Jurkat, Clone E6-1 (cell line): ENCODE results near the gene PPEF1. TPM values are rescaled to one million over a fixed set of nuclear protein-coding genes. Genes with fewer than 3 reads are reported as not detected.
A peak's percentile ranks its signal among the peaks of the same experiment; 100 is the strongest.

Source experiments
- DNase-seq: peaks from one replicate; pipeline ENCODE4 v3.0.0-alpha.2; 2011; ENCODE audit warnings: low read depth, low spot score
- H3K4me3 ChIP-seq: 2 replicates; pipeline ENCODE4 v1.5.1; 2011; ENCODE audit warnings: mild to moderate bottlenecking, low read length, control low read depth, moderate library complexity
- polyA plus RNA-seq: library from polyadenylated mRNA; unstranded; fragments of >200 nt; gene quantifications from one replicate; pipeline ENCODE4 v1.2.1, GENCODE V29; 2012; ENCODE audit warnings: missing spikeins; ENCODE audit not compliant: insufficient read length, insufficient read depth

Gene PPEF1
- polyA plus RNA-seq: not detected

GRCh38 chrX:18707426-18708049 lies at the start of gene PPEF1:
Gene PPEF1, plus strand, starts transcription at chrX:18707645. Its CDS starts 136 bp downstream, at chrX:18707781.
- no peak for DNase-seq
- no peak within 1 kb of the TSS for H3K4me3 ChIP-seq

GRCh38 chrX:18661273-18661672 lies 46.2 kb upstream of the PPEF1 start:
- DNase-seq: no peak
- no peak overlapping the region for H3K4me3 ChIP-seq

GRCh38 chrX:18664947-18665346 lies 42.5 kb upstream of the PPEF1 start:
- no peak for DNase-seq
- no peak overlapping the region for H3K4me3 ChIP-seq

- no peak for DNase-seq
- H3K4me3 ChIP-seq: no peak overlapping the region
These were observed 40.8 kb upstream of the PPEF1 start for GRCh38 chrX:18666614-18667013.

GRCh38 chrX:18668071-18668835 lies 39.2 kb upstream of the PPEF1 start:
- no peak for DNase-seq
- no peak overlapping the region for H3K4me3 ChIP-seq

GRCh38 chrX:18672008-18672407 lies 35.4 kb upstream of the PPEF1 start, which contains the start of gene RS1:
Gene RS1, minus strand, starts transcription at chrX:18672108. Its CDS starts 40 bp downstream, at chrX:18672068.
- DNase-seq: no peak
- H3K4me3 ChIP-seq: no peak within 1 kb of the TSS

- DNase-seq: no peak
- peak overlapping the region; percentile 42 for H3K4me3 ChIP-seq
These were observed 33.0 kb upstream of the PPEF1 start for GRCh38 chrX:18674417-18674787.

- H3K4me3 ChIP-seq: peak overlapping the region; percentile 56
- DNase-seq: peak; percentile 58
These were observed 32.4 kb upstream of the PPEF1 start for GRCh38 chrX:18674788-18675735.

GRCh38 chrX:18676050-18676449 lies 31.4 kb upstream of the PPEF1 start:
- H3K4me3 ChIP-seq: no peak overlapping the region

GRCh38 chrX:18676470-18676869 lies 31.0 kb upstream of the PPEF1 start:
- DNase-seq: no peak
- H3K4me3 ChIP-seq: no peak overlapping the region

More at GRCh38 chrX:18676050-18676449, 31.4 kb upstream of the PPEF1 start:
- DNase-seq: no peak

- no peak for DNase-seq
- no peak overlapping the region for H3K4me3 ChIP-seq
These were observed 30.1 kb upstream of the PPEF1 start for GRCh38 chrX:18677161-18677869.

- no peak for DNase-seq
- H3K4me3 ChIP-seq: no peak overlapping the region
These were observed 25.4 kb upstream of the PPEF1 start for GRCh38 chrX:18681996-18682395.

- no peak overlapping the region for H3K4me3 ChIP-seq
These were observed 24.5 kb upstream of the PPEF1 start for GRCh38 chrX:18682979-18683387.

GRCh38 chrX:18687856-18688495 lies 19.5 kb upstream of the PPEF1 start:
- no peak for DNase-seq
- H3K4me3 ChIP-seq: no peak overlapping the region

More at GRCh38 chrX:18682979-18683387, 24.5 kb upstream of the PPEF1 start:
- no peak for DNase-seq

GRCh38 chrX:18691431-18691830 lies 16.0 kb upstream of the PPEF1 start:
- no peak overlapping the region for H3K4me3 ChIP-seq
- DNase-seq: no peak

- no peak overlapping the region for H3K4me3 ChIP-seq
- no peak for DNase-seq
These were observed 14.9 kb upstream of the PPEF1 start for GRCh38 chrX:18692541-18692940.

GRCh38 chrX:18696653-18697052 lies 10.8 kb upstream of the PPEF1 start:
- H3K4me3 ChIP-seq: no peak overlapping the region
- no peak for DNase-seq
